A549 treated with dexamethasone at 1 μM for 4 hours (cell line): Measurements from ENCODE around the gene AOC3. TPM values are rescaled to one million over a fixed set of nuclear protein-coding genes. Genes with fewer than 3 reads are reported as not detected.

Source experiments
- total RNA-seq: library from RNA; stranded (reverse); fragments of 200-300 nt; extraction: Qiagen RNA extraction; gene quantifications from 5 replicates; pipeline ENCODE4 v1.2.3, GENCODE V29; 2022

AOC3 gene, protein sequence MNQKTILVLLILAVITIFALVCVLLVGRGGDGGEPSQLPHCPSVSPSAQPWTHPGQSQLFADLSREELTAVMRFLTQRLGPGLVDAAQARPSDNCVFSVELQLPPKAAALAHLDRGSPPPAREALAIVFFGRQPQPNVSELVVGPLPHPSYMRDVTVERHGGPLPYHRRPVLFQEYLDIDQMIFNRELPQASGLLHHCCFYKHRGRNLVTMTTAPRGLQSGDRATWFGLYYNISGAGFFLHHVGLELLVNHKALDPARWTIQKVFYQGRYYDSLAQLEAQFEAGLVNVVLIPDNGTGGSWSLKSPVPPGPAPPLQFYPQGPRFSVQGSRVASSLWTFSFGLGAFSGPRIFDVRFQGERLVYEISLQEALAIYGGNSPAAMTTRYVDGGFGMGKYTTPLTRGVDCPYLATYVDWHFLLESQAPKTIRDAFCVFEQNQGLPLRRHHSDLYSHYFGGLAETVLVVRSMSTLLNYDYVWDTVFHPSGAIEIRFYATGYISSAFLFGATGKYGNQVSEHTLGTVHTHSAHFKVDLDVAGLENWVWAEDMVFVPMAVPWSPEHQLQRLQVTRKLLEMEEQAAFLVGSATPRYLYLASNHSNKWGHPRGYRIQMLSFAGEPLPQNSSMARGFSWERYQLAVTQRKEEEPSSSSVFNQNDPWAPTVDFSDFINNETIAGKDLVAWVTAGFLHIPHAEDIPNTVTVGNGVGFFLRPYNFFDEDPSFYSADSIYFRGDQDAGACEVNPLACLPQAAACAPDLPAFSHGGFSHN
- total RNA-seq: 0.86 to 2.0 TPM (median 1.1 TPM) in 5 replicates

DNA sequence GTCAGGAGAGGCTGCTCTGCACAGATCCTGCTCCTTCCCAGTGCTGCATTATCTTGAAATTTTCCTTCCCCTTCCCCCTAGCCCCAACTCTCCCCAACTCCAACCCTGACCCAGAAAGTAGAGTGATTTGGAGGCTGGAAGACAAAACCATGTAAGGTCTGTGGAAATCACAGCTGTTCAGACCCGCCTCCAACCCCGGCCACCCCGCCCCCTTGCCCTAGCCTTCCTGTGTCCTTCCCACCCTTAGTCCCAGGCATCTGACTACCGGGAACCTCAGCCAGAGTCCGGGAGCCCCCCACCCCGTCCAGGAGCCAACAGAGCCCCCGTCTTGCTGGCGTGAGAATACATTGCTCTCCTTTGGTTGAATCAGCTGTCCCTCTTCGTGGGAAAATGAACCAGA lies at the start of gene AOC3:
AOC3 (plus strand) TSS at position 246 of the 400 bp plus-strand sequence; CDS start at position 391, 145 bp downstream.

DNA sequence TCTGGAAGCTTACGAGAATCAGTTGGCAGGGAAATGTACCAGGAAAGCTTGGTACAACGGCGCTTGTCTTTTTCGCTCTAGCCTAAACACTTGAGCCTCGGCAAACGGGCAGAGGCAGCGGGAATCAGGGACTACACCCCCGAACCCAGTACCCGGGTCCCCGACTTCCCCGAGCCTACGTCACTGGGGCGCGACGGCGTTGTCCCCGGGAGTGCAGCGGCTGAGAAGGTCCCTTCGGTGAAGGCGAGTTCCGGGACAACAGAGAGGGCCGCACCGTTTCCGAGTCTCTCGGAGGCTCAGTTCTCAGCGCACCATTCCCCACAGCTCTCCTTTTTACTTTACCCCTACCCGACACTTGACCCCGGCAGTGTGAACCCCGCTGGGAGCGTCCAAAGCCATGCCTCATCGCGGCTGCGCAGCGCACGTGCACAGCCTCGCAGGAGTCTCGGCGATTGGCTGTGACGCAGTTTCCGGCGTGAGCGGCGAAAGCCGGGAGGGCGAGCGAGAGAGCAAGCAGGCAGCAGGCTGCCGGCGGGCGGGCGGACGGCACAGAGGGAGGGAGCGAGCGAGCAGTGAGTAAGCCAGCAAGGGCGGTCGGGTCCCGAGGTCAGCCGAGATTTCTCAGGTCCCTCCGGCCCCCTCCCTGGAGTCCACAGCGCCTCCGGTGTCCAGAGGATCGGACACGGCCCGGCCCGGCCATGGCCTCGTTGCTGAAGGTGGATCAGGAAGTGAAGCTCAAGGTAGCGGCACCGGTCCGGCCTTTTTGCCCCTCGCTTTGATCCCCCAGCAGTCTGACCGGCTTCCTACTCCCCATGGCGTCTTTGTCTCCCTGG lies 17.8 kb upstream of the AOC3 start, which contains the start of gene PSME3:
PSME3 (plus strand) TSS at position 464 of the 833 bp plus-strand sequence; CDS start at position 699, 235 bp downstream.

DNA sequence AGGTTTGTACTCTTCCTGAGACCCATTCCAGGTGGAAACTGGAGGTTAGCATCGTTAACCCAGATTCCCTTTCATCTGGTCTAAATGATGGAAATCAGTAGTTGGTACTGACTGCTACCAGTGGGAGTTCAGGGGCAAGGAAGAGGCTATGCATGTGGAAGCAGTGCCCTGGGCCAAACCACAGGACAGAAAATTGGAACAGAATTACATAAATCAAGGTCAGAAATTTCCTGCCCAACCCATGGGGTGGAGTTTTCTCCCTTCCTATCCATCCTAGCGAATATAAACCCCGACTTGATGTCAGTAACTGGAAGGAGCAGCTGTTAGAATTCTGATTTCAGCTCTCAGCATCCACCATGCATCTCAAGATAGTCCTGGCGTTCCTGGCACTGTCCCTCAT lies 6.7 kb upstream of the AOC3 start, which contains the start of gene AOC2:
AOC2 (plus strand) TSS at position 310 of the 400 bp plus-strand sequence; CDS start at position 357, 47 bp downstream.

DNA sequence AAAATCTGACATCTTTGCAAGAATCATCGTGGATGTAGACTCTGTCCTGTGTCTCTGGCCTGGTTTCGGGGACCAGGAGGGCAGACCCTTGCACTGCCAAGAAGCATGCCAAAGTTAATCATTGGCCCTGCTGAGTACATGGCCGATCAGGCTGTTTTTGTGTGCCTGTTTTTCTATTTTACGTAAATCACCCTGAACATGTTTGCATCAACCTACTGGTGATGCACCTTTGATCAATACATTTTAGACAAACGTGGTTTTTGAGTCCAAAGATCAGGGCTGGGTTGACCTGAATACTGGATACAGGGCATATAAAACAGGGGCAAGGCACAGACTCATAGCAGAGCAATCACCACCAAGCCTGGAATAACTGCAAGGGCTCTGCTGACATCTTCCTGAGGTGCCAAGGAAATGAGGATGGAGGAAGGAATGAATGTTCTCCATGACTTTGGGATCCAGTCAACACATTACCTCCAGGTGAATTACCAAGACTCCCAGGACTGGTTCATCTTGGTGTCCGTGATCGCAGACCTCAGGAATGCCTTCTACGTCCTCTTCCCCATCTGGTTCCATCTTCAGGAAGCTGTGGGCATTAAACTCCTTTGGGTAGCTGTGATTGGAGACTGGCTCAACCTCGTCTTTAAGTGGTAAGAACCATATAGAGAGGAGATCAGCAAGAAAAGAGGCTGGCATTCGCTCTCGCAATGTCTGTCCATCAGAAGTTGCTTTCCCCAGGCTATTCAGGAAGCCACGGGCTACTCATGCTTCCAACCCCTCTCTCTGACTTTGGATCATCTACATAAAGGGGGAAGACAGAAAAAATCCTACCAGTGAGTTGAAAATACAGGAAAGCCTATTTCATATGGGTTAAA lies 49.7 kb downstream of the AOC3 start, which contains the start of gene G6PC1:
G6PC1 (plus strand) TSS at position 340 of the 872 bp plus-strand sequence; CDS start at position 418, 78 bp downstream.

Other genes starting within 250 kb of the AOC3 start
- 24.9 to 32.1 TPM (median 30.6 TPM) in 5 replicates for gene RETREG3, start 241.8 kb upstream of the AOC3 start, total RNA-seq
- gene TUBG1, start 241.5 kb upstream of the AOC3 start, total RNA-seq: 128 to 160 TPM (median 146 TPM) in 5 replicates
- 14.0 to 23.3 TPM (median 20.5 TPM) in 5 replicates for gene TUBG2, start 191.9 kb upstream of the AOC3 start, total RNA-seq
- gene PLEKHH3, start 174.2 kb upstream of the AOC3 start, total RNA-seq: 11.5 to 15.9 TPM (median 14.6 TPM) in 5 replicates
- 0.21 to 0.42 TPM (median 0.34 TPM) in 5 replicates for gene CCR10, start 169.4 kb upstream of the AOC3 start, total RNA-seq
- 3.8 to 6.0 TPM (median 5.8 TPM) in 5 replicates for gene CNTNAP1, start 168.7 kb upstream of the AOC3 start, total RNA-seq
- 9.4 to 12.3 TPM (median 10.0 TPM) in 5 replicates for gene EZH1, start 106.2 kb upstream of the AOC3 start, total RNA-seq
- gene RAMP2, start 90.0 kb upstream of the AOC3 start, total RNA-seq: 0.67 to 1.5 TPM (median 0.77 TPM) in 5 replicates
- gene VPS25, start 77.8 kb upstream of the AOC3 start, total RNA-seq: 112 to 135 TPM (median 113 TPM) in 5 replicates
- 0.50 to 1.7 TPM (median 1.1 TPM) in 5 replicates for gene WNK4, start 70.6 kb upstream of the AOC3 start, total RNA-seq
- 120 to 129 TPM (median 122 TPM) in 5 replicates for gene COA3, start 52.5 kb upstream of the AOC3 start, total RNA-seq
- 0.07 TPM in 1 of 5 replicates, not detected in the others for gene CNTD1, start 52.3 kb upstream of the AOC3 start, total RNA-seq
- 82.3 to 107 TPM (median 86.1 TPM) in 5 replicates for gene BECN1, start 26.9 kb upstream of the AOC3 start, total RNA-seq
- 236 to 259 TPM (median 252 TPM) in 5 replicates for gene PSME3, start 17.8 kb upstream of the AOC3 start, total RNA-seq
- 1.6 to 3.0 TPM (median 2.4 TPM) in 5 replicates for gene AOC2, start 6.6 kb upstream of the AOC3 start, total RNA-seq
- gene G6PC1, start 49.6 kb downstream of the AOC3 start, total RNA-seq: 0.06 to 0.09 TPM (median 0.08 TPM) in 3 of 5 replicates, not detected in the others
- gene AARSD1, start 113.3 kb downstream of the AOC3 start, total RNA-seq: 54.0 to 57.5 TPM (median 55.9 TPM) in 5 replicates
- 0.71 to 1.1 TPM (median 0.84 TPM) in 5 replicates for gene PTGES3L, start 128.9 kb downstream of the AOC3 start, total RNA-seq
- gene RUNDC1, start 129.4 kb downstream of the AOC3 start, total RNA-seq: 17.8 to 22.8 TPM (median 21.4 TPM) in 5 replicates
- 2,696 to 3,813 TPM (median 2,782 TPM) in 5 replicates for gene RPL27, start 147.2 kb downstream of the AOC3 start, total RNA-seq
- 16.3 to 18.6 TPM (median 17.6 TPM) in 5 replicates for gene IFI35, start 155.6 kb downstream of the AOC3 start, total RNA-seq
- 208 to 244 TPM (median 229 TPM) in 5 replicates for gene VAT1, start 171.2 kb downstream of the AOC3 start, total RNA-seq
- gene RND2, start 174.0 kb downstream of the AOC3 start, total RNA-seq: 0.11 to 0.21 TPM (median 0.13 TPM) in 5 replicates